Keratinocyte (primary cell): Measurements from ENCODE around the gene C10orf67.

ENCODE experiments used
- EZH2 ChIP-seq: IDR thresholded peaks from one replicate; pipeline ENCODE4 v1.6.1; 2012; ENCODE audit warnings: inconsistent platforms, mild to moderate bottlenecking, low read length, moderate library complexity
- TF ChIP-seq, protein P1 (sequence below), 3 experiments: IDR thresholded peaks in 1 of 3; conservative IDR thresholded peaks in 1 of 3; optimal IDR thresholded peaks in 1 of 3; 2 replicates in 2 of 3; 3 replicates in 1 of 3; pipeline versions ENCODE3 to v1.5.1; 2011; ENCODE audit warnings: low read length in 3 of 3, mild to moderate bottlenecking in 3 of 3, moderate library complexity in 2 of 3, control low read depth in 1 of 3, inconsistent platforms in 1 of 3; ENCODE audit not compliant: insufficient read depth in 2 of 3; ENCODE audit errors: extremely low read depth in 1 of 3

DNA sequence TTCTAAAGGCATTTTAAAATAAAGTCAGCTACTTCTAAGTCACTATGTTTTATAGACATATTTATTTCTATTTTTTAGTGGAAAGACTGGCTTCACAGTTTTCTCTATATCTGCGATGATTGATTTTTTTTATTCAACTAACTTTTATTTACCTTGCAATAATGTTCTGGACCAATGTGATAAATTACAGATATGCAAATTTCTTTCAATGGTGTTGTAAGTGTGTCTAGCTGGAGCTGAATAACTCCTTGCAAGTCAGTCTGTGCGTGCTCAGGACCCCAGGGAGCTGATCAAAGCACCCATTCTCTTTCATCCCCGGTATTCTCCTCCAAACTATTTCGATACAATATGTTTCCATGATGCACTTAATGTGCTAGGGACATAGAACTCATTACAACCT, 142.8 kb downstream of the C10orf67 start:
- TF ChIP-seq, protein P1, sequence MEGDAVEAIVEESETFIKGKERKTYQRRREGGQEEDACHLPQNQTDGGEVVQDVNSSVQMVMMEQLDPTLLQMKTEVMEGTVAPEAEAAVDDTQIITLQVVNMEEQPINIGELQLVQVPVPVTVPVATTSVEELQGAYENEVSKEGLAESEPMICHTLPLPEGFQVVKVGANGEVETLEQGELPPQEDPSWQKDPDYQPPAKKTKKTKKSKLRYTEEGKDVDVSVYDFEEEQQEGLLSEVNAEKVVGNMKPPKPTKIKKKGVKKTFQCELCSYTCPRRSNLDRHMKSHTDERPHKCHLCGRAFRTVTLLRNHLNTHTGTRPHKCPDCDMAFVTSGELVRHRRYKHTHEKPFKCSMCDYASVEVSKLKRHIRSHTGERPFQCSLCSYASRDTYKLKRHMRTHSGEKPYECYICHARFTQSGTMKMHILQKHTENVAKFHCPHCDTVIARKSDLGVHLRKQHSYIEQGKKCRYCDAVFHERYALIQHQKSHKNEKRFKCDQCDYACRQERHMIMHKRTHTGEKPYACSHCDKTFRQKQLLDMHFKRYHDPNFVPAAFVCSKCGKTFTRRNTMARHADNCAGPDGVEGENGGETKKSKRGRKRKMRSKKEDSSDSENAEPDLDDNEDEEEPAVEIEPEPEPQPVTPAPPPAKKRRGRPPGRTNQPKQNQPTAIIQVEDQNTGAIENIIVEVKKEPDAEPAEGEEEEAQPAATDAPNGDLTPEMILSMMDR (optimal IDR thresholded peaks at IDR 0.05 in 1 of 3, IDR thresholded peaks at IDR 0.05 in 1 of 3, conservative IDR thresholded peaks at IDR 0.05 in 1 of 3; ENCODE audit: extremely low read depth in 1 of 3, insufficient read depth in 2 of 3, low read length in 3 of 3) = no peak
- no peak for TF ChIP-seq EZH2
